ENCODE results near the gene LCORL. TPM values are rescaled to one million over a fixed set of nuclear protein-coding genes. Genes with fewer than 3 reads are reported as not detected.

Gene LCORL
- total and polyA plus RNA-seq, 9 of the 15 experiments (the other 6 are each of a cell fraction or from before 2014, with no cell fraction given) = 3.1 to 24.5 (median 11.1) TPM

DNA sequence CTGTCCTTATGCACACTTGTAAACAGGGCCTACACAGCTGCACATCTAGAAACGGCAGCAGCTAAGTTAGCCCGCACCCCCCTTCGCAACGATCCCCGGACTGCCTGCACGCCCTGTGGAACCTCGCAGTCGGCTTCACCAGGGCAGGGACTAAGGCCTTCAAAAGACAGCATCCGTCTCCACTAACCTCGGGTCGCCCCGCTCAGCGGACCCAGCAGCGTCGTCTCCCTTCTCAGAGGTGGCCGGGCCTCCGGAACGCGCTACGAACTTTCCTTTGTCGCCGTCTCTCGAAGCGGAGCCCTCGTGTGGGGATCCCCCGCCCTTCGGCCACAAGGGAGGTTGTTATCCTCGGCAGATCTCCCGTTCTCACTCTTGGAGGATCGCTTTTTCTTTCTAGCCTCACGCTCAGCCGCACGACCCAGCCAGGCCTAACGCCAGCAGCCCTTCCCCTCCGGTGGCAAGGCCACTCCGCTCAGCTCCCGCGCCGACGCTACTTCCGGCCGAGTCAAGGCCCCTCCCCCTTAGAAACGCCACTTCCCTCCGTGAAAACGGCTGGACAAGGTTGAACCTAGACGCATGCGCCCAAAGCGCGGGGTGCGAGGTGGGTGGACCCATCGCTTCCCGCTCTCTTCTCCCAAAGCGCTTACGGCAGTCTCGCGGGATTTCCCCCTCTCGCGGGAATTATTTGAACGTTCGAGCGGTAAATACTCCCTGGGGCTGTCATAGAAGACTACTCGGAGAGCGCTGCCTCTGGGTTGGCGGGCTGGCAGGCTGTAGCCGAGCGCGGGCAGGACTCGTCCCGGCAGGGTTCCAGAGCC is 211.1 kb downstream of the LCORL start, which contains the start of the genes DCAF16 and NCAPG (continued):
- 0 out of 2 replicates have a peak, but pooled peaks have one; percentile 22 for TF ChIP-seq ZBTB9 (CRISPR knock-in tag; IDR thresholded peaks at IDR 0.05)
- TF ChIP-seq ZNF589 (CRISPR knock-in tag; IDR thresholded peaks at IDR 0.05; ENCODE audit: low read depth) = no peak
- TF ChIP-seq, protein P1, sequence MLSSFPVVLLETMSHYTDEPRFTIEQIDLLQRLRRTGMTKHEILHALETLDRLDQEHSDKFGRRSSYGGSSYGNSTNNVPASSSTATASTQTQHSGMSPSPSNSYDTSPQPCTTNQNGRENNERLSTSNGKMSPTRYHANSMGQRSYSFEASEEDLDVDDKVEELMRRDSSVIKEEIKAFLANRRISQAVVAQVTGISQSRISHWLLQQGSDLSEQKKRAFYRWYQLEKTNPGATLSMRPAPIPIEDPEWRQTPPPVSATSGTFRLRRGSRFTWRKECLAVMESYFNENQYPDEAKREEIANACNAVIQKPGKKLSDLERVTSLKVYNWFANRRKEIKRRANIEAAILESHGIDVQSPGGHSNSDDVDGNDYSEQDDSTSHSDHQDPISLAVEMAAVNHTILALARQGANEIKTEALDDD (IDR thresholded peaks at IDR 0.05) = peak; percentile 74; the same call in 1 of the 2 replicates
- TF ChIP-seq SMAD2 (IDR thresholded peaks at IDR 0.05; ENCODE audit: low read depth, low read length) = no peak
- TF ChIP-seq CBFA2T2 (conservative IDR thresholded peaks at IDR 0.05) = no peak
- no peak for TF ChIP-seq BCLAF1 (IDR thresholded peaks at IDR 0.05; ENCODE audit: borderline replicate concordance in 1 of 2, control insufficient read depth in 1 of 2, low read depth in 2 of 2, low read length in 1 of 2)
- TF ChIP-seq PHF20 (IDR thresholded peaks at IDR 0.05; ENCODE audit: partially characterized antibody) = peak; percentile 76
- no peak for TF ChIP-seq ZNF696 (CRISPR knock-in tag; conservative IDR thresholded peaks at IDR 0.05)
- no peak for TF ChIP-seq SIRT6 (IDR thresholded peaks at IDR 0.05; ENCODE audit: low read depth, low read length)
- TF ChIP-seq CHD1 (IDR thresholded peaks at IDR 0.05; ENCODE audit: low read length) = peak; percentile 15
- TF ChIP-seq SP1 (CRISPR knock-in tag; IDR thresholded peaks at IDR 0.05) = peak; percentile 87
- TF ChIP-seq ZC3H4 (CRISPR knock-in tag; IDR thresholded peaks at IDR 0.05; ENCODE audit: borderline replicate concordance) = no peak
- peak; percentile 63; the same call in 1 of the 2 replicates for TF ChIP-seq MYC (IDR thresholded peaks at IDR 0.05; ENCODE audit: low read depth, low read length)
- TF ChIP-seq MYC (CRISPR knock-in tag; IDR thresholded peaks at IDR 0.05; ENCODE audit: borderline replicate concordance, low read depth) = no peak
- TF ChIP-seq PPARD (CRISPR knock-in tag; IDR thresholded peaks at IDR 0.05) = no peak
- no peak for TF ChIP-seq MCM3 (IDR thresholded peaks at IDR 0.05)
- peak; percentile 88 for TF ChIP-seq ZBTB1 (CRISPR knock-in tag; IDR thresholded peaks at IDR 0.05; ENCODE audit: borderline replicate concordance, low read depth)
- TF ChIP-seq BDP1 (IDR thresholded peaks at IDR 0.05; ENCODE audit: insufficient read depth, insufficient read length) = no peak
- TF ChIP-seq XRCC4 (IDR thresholded peaks at IDR 0.05; ENCODE audit: extremely low read depth, insufficient read depth, insufficient read length) = no peak
- TF ChIP-seq FOXK2 (conservative IDR thresholded peaks at IDR 0.05 in 1 of 2, IDR thresholded peaks at IDR 0.05 in 1 of 2; ENCODE audit: low read depth in 2 of 2) = peak; percentile 24 to 53; a peak in 3 of 4 replicates
- TF ChIP-seq TAF9B (IDR thresholded peaks at IDR 0.05; ENCODE audit: partially characterized antibody) = peak; percentile 61

Data from K562 (cell line).